Activated CD8-positive, alpha-beta T cell treated with anti-CD3 and anti-CD28 coated beads, Interleukin-2, amount 10 ng/mL, durations not matched to agents 7 days and 5 days (primary cell): Measurements from ENCODE around the gene SYNPR. TPM values are rescaled to one million over a fixed set of nuclear protein-coding genes. Genes with fewer than 3 reads are reported as not detected.
"Not testable (repeated sequence)": the region's sequence is repeated elsewhere in the genome, so short reads cannot be mapped to it uniquely, and the experiment has no call there.

ENCODE experiments used
- ATAC-seq: fragments of 150-1000 bp; cut with Tn5 transposase; one replicate; pipeline ENCODE4 v1.10.0; 2021; ENCODE audit warnings: moderate library complexity
- CTCF ChIA-PET: fragments of 350-600 bp; sonication (Branson Sonifier 250); formaldehyde crosslinking; loops from one replicate; lab custom pipeline; 2021; ENCODE audit warnings: antibody characterized with exemption; lab: Charles Lee
- POLR2A ChIA-PET: fragments of 350-600 bp; sonication (Branson Sonifier 250); formaldehyde crosslinking; loops from one replicate; lab custom pipeline; 2021; ENCODE audit warnings: antibody characterized with exemption; lab: Charles Lee
- DNase-seq: peaks from one replicate; pipeline ENCODE4 v3.0.0-alpha.2; 2020
- H3K27ac Mint-ChIP-seq: one replicate; pipeline ENCODE4 v1.8.0; 2021; ENCODE audit warnings: mild to moderate bottlenecking, mixed read lengths
- H3K27me3 Mint-ChIP-seq: one replicate; pipeline ENCODE4 v1.8.0; 2021; ENCODE audit warnings: low read depth, mixed read lengths
- H3K36me3 Mint-ChIP-seq: one replicate; pipeline ENCODE4 v1.8.0; 2021; ENCODE audit warnings: low read depth, mixed read lengths
- H3K4me1 Mint-ChIP-seq: one replicate; pipeline ENCODE4 v1.8.0; 2021; ENCODE audit warnings: low read depth, mixed read lengths
- H3K4me3 Mint-ChIP-seq: one replicate; pipeline ENCODE4 v1.8.0; 2021; ENCODE audit warnings: mild to moderate bottlenecking, mixed read lengths
- H3K9me3 Mint-ChIP-seq: one replicate; pipeline ENCODE4 v1.8.0; 2022; ENCODE audit warnings: mixed read lengths; ENCODE audit not compliant: insufficient read depth
- total RNA-seq, 2 experiments: library from RNA; stranded (reverse); gene quantifications; one replicate each; pipeline ENCODE4 v1.2.3, GENCODE V29; 2021

SYNPR gene
- not detected for total RNA-seq

- no peak within 1 kb of the TSS for H3K27ac Mint-ChIP-seq
- DNase-seq (no peak), ATAC-seq (no peak)
- H3K4me1 Mint-ChIP-seq = no peaks in the 10 kb centered on the region
- ChIA-PET CTCF (no interaction called here), POLR2A (no interaction called here)
- no peaks in the 10 kb centered on the region for H3K9me3 Mint-ChIP-seq
- H3K4me3 Mint-ChIP-seq = no peak within 1 kb of the TSS
- no peaks in the 10 kb centered on the region for H3K36me3 Mint-ChIP-seq
- peaks cover 25% of the 10 kb centered on the region for H3K27me3 Mint-ChIP-seq
These were observed at the start of gene SYNPR for GRCh38 chr3:63278171-63279004. TSS of gene SYNPR (plus strand) at chr3:63278308.

- ChIA-PET POLR2A (no interaction called here), CTCF (interaction anchor here (1.4 kb wide), 1 partner anchor 562 kb away, joined by 4 read pairs; no protein-coding TSS in a partner anchor)
- Mint-ChIP-seq H3K9me3 (no peaks in the 10 kb centered on the region), H3K27me3 (no peaks in the 10 kb centered on the region), H3K4me1 (no peaks in the 10 kb centered on the region), H3K4me3 (no peak overlapping the region), H3K27ac (no peak overlapping the region), H3K36me3 (no peaks in the 10 kb centered on the region)
- DNase-seq (no peak), ATAC-seq (no peak)
These were observed 49.4 kb upstream of the SYNPR start for GRCh38 chr3:63228677-63229076.

DNA sequence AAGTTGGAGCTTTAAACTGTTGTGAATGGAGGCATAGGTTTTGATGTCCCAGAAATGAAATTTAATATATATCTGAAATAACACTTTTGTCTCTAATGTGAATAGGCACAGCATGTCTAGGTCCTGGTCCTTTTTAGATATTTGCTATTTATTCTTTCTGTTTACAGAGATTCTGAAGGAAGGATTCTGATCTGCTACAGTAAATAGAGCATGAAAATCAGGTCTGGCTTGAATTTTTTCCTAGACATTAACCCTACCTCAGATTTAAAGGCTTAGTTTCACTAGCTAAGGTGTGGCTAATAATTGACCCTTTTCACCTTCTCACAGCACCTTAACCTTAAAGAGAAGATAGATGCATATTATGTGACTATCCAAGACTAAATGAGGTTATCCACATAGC, 48.0 kb upstream of the SYNPR start:
- POLR2A ChIA-PET = no interaction called here
- Mint-ChIP-seq H3K36me3 (no peaks in the 10 kb centered on the region), H3K27me3 (no peaks in the 10 kb centered on the region), H3K4me3 (no peak overlapping the region), H3K4me1 (no peaks in the 10 kb centered on the region), H3K27ac (no peak overlapping the region), H3K9me3 (no peaks in the 10 kb centered on the region)
- CTCF ChIA-PET = interaction anchor here (1.4 kb wide), 1 partner anchor 69 kb away, joined by 3 read pairs; no protein-coding TSS in a partner anchor
- DNase-seq (no peak), ATAC-seq (no peak)

GRCh38 chr3:63231643-63232042, 46.5 kb upstream of the SYNPR start:
- CTCF ChIA-PET = interaction anchor here (1.3 to 1.4 kb wide), 2 partner anchors 8 to 68 kb away, joined by 3 read pairs; no protein-coding TSS in a partner anchor
- Mint-ChIP-seq H3K9me3 (no peaks in the 10 kb centered on the region), H3K4me1 (no peaks in the 10 kb centered on the region), H3K27me3 (no peaks in the 10 kb centered on the region), H3K27ac (no peak overlapping the region), H3K4me3 (no peak overlapping the region), H3K36me3 (no peaks in the 10 kb centered on the region)
- ATAC-seq (no peak), DNase-seq (no peak)
- POLR2A ChIA-PET = no interaction called here

DNA sequence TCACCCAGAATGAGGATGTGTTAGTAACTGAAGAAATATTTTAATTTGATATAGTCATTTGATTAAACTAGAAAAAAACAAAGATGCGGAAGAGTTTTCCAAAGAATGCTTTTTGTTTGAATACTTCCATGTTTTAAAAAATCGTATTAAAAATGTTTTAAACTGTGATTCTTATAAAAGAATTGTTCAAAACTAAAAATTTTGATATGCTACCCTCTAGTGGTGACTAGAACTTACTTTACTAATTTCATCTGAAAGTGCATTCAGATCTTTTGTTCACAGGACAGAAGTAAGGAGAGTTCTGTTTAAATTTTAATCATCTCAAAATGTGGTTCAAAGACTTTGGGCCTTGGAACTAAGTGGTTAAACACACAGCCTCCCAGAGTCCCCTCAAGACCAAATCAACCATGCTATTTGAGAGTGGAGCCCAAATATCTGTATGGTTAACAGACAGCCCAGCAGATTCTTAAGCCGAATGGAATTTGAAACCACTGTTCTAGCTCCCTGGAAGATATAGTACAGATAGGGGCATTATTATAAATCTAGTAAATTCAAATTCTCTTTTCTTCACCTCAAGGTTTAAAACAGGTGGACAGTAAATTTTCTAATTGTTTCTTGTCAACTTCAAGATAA, 45.2 kb upstream of the SYNPR start:
- no peak overlapping the region for H3K4me3 Mint-ChIP-seq
- no peaks in the 10 kb centered on the region for H3K4me1 Mint-ChIP-seq
- H3K36me3 Mint-ChIP-seq = no peaks in the 10 kb centered on the region
- no peak overlapping the region for H3K27ac Mint-ChIP-seq
- no peak for DNase-seq
- ATAC-seq = no peak
- ChIA-PET POLR2A (no interaction called here), CTCF (no interaction called here)
- H3K9me3 Mint-ChIP-seq = no peaks in the 10 kb centered on the region
- H3K27me3 Mint-ChIP-seq = no peaks in the 10 kb centered on the region

DNA sequence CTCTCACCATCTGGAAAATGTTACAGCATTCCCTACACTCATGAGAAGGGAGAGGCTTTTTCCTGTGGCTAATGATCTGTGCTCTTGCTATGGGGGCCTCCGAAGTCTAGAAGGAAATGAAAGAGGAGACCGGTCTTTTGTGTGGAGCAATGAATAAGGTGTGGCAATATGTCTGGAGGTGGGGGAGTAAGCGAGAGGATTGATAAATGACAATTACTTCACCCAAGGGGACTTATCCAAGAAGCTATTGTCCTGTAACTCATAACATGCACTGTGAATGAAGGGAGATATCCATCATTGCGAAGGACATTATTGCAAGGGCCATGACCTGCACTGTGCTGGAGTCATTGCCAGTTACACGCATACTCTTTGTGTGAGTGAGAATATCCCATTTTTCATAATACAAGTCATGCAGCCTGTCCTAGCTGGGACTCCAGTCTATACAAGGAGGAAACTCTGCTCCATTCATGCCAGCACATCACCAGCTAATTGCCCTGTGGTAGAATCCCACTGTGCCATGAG, 37.7 kb upstream of the SYNPR start:
- CTCF ChIA-PET = no interaction called here
- H3K36me3 Mint-ChIP-seq = no peaks in the 10 kb centered on the region
- POLR2A ChIA-PET = no interaction called here
- no peak overlapping the region for H3K27ac Mint-ChIP-seq
- H3K4me3 Mint-ChIP-seq = no peak overlapping the region
- DNase-seq = no peak
- no peaks in the 10 kb centered on the region for H3K4me1 Mint-ChIP-seq
- no peak for ATAC-seq
- H3K9me3 Mint-ChIP-seq = no peaks in the 10 kb centered on the region
- H3K27me3 Mint-ChIP-seq = no peaks in the 10 kb centered on the region

DNA sequence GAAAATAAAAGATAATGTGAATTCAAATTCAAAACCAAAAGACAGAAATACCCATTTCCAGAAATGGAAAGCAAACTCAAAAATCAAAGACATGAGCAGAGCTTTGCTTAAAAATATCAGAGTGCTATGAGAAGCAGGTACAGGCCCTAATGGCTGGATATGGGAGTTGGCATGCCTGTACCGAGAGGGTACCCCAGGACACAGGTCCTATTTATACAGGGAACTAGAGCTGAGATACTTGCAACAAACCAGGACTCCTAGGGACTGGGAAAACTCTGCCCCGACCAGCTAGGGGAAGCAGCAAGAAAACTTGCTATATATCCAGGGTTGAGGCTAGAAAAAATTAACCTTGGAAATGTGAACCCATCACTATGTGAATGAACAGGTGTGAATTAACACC, 36.0 kb upstream of the SYNPR start:
- no peaks in the 10 kb centered on the region for H3K4me1 Mint-ChIP-seq
- CTCF ChIA-PET = no interaction called here
- no peak overlapping the region for H3K4me3 Mint-ChIP-seq

GRCh38 chr3:63244486-63244885, 33.6 kb upstream of the SYNPR start:
- DNase-seq (no peak), ATAC-seq (no peak)
- no peaks in the 10 kb centered on the region for H3K36me3 Mint-ChIP-seq
- CTCF ChIA-PET = no interaction called here
- no peaks in the 10 kb centered on the region for H3K4me1 Mint-ChIP-seq
- POLR2A ChIA-PET = no interaction called here
- H3K27me3 Mint-ChIP-seq = no peaks in the 10 kb centered on the region
- no peak overlapping the region for H3K27ac Mint-ChIP-seq
- H3K9me3 Mint-ChIP-seq = no peaks in the 10 kb centered on the region
- H3K4me3 Mint-ChIP-seq = no peak overlapping the region

More for the DNA sequence above, 36.0 kb upstream of the SYNPR start:
- no peaks in the 10 kb centered on the region for H3K36me3 Mint-ChIP-seq
- H3K9me3 Mint-ChIP-seq = no peaks in the 10 kb centered on the region
- ATAC-seq = no peak
- no peak for DNase-seq
- H3K27me3 Mint-ChIP-seq = no peaks in the 10 kb centered on the region
- POLR2A ChIA-PET = no interaction called here
- no peak overlapping the region for H3K27ac Mint-ChIP-seq

GRCh38 chr3:63245726-63246241, 32.3 kb upstream of the SYNPR start:
- ChIA-PET CTCF (no interaction called here), POLR2A (no interaction called here)
- Mint-ChIP-seq H3K4me3 (no peak overlapping the region), H3K4me1 (no peaks in the 10 kb centered on the region), H3K27me3 (no peaks in the 10 kb centered on the region), H3K36me3 (no peaks in the 10 kb centered on the region), H3K9me3 (no peaks in the 10 kb centered on the region), H3K27ac (no peak overlapping the region)
- no peak for ATAC-seq
- no peak for DNase-seq

- Mint-ChIP-seq H3K4me1 (no peaks in the 10 kb centered on the region), H3K36me3 (no peaks in the 10 kb centered on the region), H3K9me3 (no peaks in the 10 kb centered on the region), H3K27me3 (no peaks in the 10 kb centered on the region), H3K4me3 (no peak overlapping the region), H3K27ac (no peak overlapping the region)
- ATAC-seq (no peak), DNase-seq (no peak)
- CTCF ChIA-PET = no interaction called here
- POLR2A ChIA-PET = no interaction called here
These were observed 30.1 kb upstream of the SYNPR start for GRCh38 chr3:63248015-63248414.

DNA sequence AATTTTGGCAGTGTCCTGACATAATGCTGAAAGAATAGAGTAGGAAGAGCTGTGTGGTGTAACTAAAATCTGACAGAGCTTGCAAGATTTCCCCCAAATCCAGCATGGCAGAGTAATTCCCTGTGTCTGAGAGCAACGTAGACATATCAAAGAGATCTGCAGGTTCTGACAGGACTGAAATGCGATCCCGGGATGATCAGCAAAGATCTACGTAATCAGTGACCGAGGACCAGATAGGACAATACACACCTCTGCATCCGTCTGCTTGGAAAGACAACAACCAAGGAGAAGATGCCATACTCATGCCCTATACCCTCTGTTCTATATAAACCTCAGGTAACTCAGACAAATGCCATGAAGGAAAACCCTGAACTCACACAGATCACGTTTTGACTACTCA, 26.6 kb upstream of the SYNPR start:
- Mint-ChIP-seq H3K9me3 (no peaks in the 10 kb centered on the region), H3K27me3 (no peaks in the 10 kb centered on the region), H3K36me3 (no peaks in the 10 kb centered on the region), H3K4me1 (no peaks in the 10 kb centered on the region), H3K4me3 (no peak overlapping the region), H3K27ac (no peak overlapping the region)
- DNase-seq (no peak), ATAC-seq (no peak)
- CTCF ChIA-PET = no interaction called here
- POLR2A ChIA-PET = no interaction called here

- DNase-seq, H3K27me3 Mint-ChIP-seq, CTCF ChIA-PET, H3K36me3 Mint-ChIP-seq, H3K4me3 Mint-ChIP-seq, ATAC-seq, H3K9me3 Mint-ChIP-seq, H3K27ac Mint-ChIP-seq, POLR2A ChIA-PET, H3K4me1 Mint-ChIP-seq: not testable (repeated sequence)
These were observed 22.3 kb upstream of the SYNPR start for GRCh38 chr3:63255819-63256218.
